ENCODE data around the gene SLC25A13. TPM values are rescaled to one million over a fixed set of nuclear protein-coding genes. Genes with fewer than 3 reads are reported as not detected.

Gene SLC25A13
- total and polyA plus RNA-seq, 2 of the 8 experiments (the other 6 are each of a cell fraction or from before 2014, with no cell fraction given), result 30.8 to 85.4 TPM

DNA sequence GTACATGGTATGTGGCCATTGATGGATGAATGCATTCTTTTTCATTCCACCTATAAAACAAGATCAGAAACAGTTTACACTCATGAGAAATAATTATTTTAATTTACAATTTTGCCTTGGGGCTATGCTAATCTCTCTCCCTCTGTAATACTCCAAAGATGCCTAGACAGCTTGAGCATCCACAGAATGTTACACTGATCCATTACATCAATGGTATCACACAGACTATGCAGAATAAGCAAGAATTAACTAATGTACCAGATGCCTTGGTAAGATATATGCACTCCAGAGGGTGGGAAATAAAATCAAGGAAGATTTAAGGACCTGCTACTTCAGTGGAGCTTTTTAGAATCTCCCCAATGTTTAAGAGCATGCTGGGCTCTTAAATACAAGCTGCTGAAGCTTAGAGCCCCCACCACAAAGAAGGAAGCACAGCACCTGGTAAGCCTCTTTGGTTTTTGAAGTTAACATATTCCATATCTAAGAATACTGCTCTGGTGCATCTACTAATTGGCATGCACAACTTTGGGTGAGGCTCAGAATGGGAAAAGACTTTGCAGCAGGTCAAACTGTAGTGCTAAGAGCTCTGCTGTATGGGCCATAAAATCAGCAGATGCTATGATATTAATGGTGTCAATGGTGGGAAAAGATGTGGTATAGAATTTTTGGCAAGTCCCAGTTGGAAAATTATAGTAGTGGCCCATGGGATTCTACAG lies 219.6 kb downstream of the SLC25A13 start:
- H3K18ac ChIP-seq (ENCODE audit: extremely low read depth, low read length), result no peak overlapping the region
- CTCF ChIA-PET (ENCODE audit: partially characterized antibody), result interaction anchor here (1.5 to 1.9 kb wide), 2 partner anchors 10 to 27 kb away, joined by 3 to 5 read pairs; no protein-coding TSS in a partner anchor
- no peak for TF ChIP-seq TBP (IDR thresholded peaks at IDR 0.05; ENCODE audit: low read depth, low read length)
- no peak for TF ChIP-seq TAF1 (IDR thresholded peaks at IDR 0.05; ENCODE audit: low read depth, low read length)
- TF ChIP-seq BCL11A (IDR thresholded peaks at IDR 0.05; ENCODE audit: low read depth in 2 of 2, low read length in 2 of 2), result no peak
- TF ChIP-seq TAF7 (optimal IDR thresholded peaks at IDR 0.05; ENCODE audit: borderline replicate concordance, low read depth, low read length), result no peak
- no peak for TF ChIP-seq CBX5 (IDR thresholded peaks at IDR 0.05; ENCODE audit: low read depth, low read length)
- TF ChIP-seq CHD2 (IDR thresholded peaks at IDR 0.05; ENCODE audit: low read length), result no peak
- TF ChIP-seq ATF2 (IDR thresholded peaks at IDR 0.05; ENCODE audit: low read length), result no peak
- no peak for TF ChIP-seq GABPA (IDR thresholded peaks at IDR 0.05; ENCODE audit: borderline replicate concordance, insufficient read depth, low read length)
- no peak for TF ChIP-seq BRCA1 (IDR thresholded peaks at IDR 0.05; ENCODE audit: low read depth, low read length)
- no peak for TF ChIP-seq SP2 (IDR thresholded peaks at IDR 0.05; ENCODE audit: low read length)
- no peak for TF ChIP-seq KDM4A (IDR thresholded peaks at IDR 0.05; ENCODE audit: low read depth, low read length, severe bottlenecking)
- TF ChIP-seq NRF1 (IDR thresholded peaks at IDR 0.05; ENCODE audit: low read depth, low read length), result no peak
- TF ChIP-seq PHF8 (conservative IDR thresholded peaks at IDR 0.05; ENCODE audit: low read depth, low read length), result no peak

More for the DNA sequence above, 219.6 kb downstream of the SLC25A13 start:
- POLR2A ChIA-PET (ENCODE audit: partially characterized antibody), result no interaction called here
- no peak overlapping the region for H4K8ac ChIP-seq (ENCODE audit: extremely low read depth, insufficient read depth, low read length)
- H4K91ac ChIP-seq (replicated peaks; ENCODE audit: insufficient read length, low read length), result no peak overlapping the region
- H3K23ac ChIP-seq (ENCODE audit: insufficient read length), result no peak overlapping the region
- no peaks in the 10 kb centered on the region; the same call in 1 of the 2 replicates for H3K23me2 ChIP-seq (ENCODE audit: low read depth, low read length)
- H2BK120ac ChIP-seq (replicated peaks; ENCODE audit: low read depth, low read length), result no peak overlapping the region
- H3K9ac ChIP-seq (replicated peaks in 1 of 4; ENCODE audit: extremely low read depth in 1 of 4, low read depth in 3 of 4, low read length in 3 of 4), result no peak overlapping the region
- FAIRE-seq (no peak), DNase-seq (ENCODE audit: low read depth in 1 of 2, low spot score in 2 of 2) (no peak)
- H3K56ac ChIP-seq (replicated peaks; ENCODE audit: insufficient read length, low read depth, low read length), result no peak overlapping the region
- no peak overlapping the region for H2BK20ac ChIP-seq (ENCODE audit: low read length)
- H3K27me3 ChIP-seq (replicated peaks in 1 of 4; ENCODE audit: control insufficient read depth in 3 of 4, extremely low read depth in 1 of 4, insufficient read depth in 3 of 4, low read length in 3 of 4), result no peaks in the 10 kb centered on the region
- H3K9me3 ChIP-seq (ENCODE audit: insufficient read depth in 2 of 2, low read depth in 1 of 2, low read length in 1 of 2), result no peaks in the 10 kb centered on the region
- H3K79me2 ChIP-seq (ENCODE audit: control insufficient read depth in 1 of 2, insufficient read depth in 2 of 2, low read length in 2 of 2), result no peaks in the 10 kb centered on the region
- H3K36me3 ChIP-seq (ENCODE audit: control insufficient read depth in 2 of 4, insufficient read depth in 4 of 4, low read length in 3 of 4), result no peaks in the 10 kb centered on the region
- no peak overlapping the region for H2BK12ac ChIP-seq (ENCODE audit: low read depth, low read length)
- no peak overlapping the region for H3K4me2 ChIP-seq (ENCODE audit: insufficient read depth in 1 of 2, low read depth in 2 of 2, low read length in 2 of 2)
- H2BK5ac ChIP-seq (ENCODE audit: low read depth, low read length), result no peak overlapping the region
- no peak overlapping the region for H2AK5ac ChIP-seq (ENCODE audit: low read depth, low read length)
- no peak overlapping the region for H3K4ac ChIP-seq (replicated peaks; ENCODE audit: insufficient read length, low read depth, low read length)
- no peak overlapping the region for H3K27ac ChIP-seq (ENCODE audit: low read depth, low read length)
- H3K14ac ChIP-seq (ENCODE audit: insufficient read length), result no peak overlapping the region
- H2BK15ac ChIP-seq (ENCODE audit: low read length), result no peak overlapping the region
- no peaks in the 10 kb centered on the region for H4K20me1 ChIP-seq (replicated peaks in 1 of 2; ENCODE audit: control insufficient read depth in 1 of 2, insufficient read depth in 2 of 2, low read length in 2 of 2)
- no peak overlapping the region for H3K4me3 ChIP-seq (ENCODE audit: extremely low read depth in 1 of 4, insufficient read depth in 2 of 4, low read depth in 3 of 4, low read length in 4 of 4)
- H4K5ac ChIP-seq (ENCODE audit: insufficient read length, low read depth, low read length), result no peak overlapping the region
- H2AFZ ChIP-seq (ENCODE audit: low read length), result no peak overlapping the region
- no peaks in the 10 kb centered on the region for H3K79me1 ChIP-seq (ENCODE audit: low read depth, low read length)
- no peaks in the 10 kb centered on the region for H3K4me1 ChIP-seq (replicated peaks in 1 of 4; ENCODE audit: control insufficient read depth in 3 of 4, insufficient read depth in 4 of 4, low read length in 3 of 4)

Measured in H1 (cell line).